Daoy (cell line): ENCODE measurements around the gene RHEBL1. TPM values are rescaled to one million over a fixed set of nuclear protein-coding genes. Genes with fewer than 3 reads are reported as not detected.

Experiments used
- DNase-seq: peaks from one replicate; pipeline ENCODE4 v3.0.0-alpha.2; 2015; ENCODE audit warnings: low read depth
- total RNA-seq: library from RNA; depleted of rRNA; stranded (reverse); fragments of >200 nt; shearing (Covaris generic); gene quantifications from 2 replicates; pipeline ENCODE4 v1.2.3, GENCODE V29; 2014; rRNA removed

Gene RHEBL1
- 6.3 and 11.0 TPM in 2 replicates for total RNA-seq

GRCh38 chr12:49069507-49070346 is at the start of gene RHEBL1:
Gene RHEBL1 (minus strand): TSS chr12:49069979. CDS start chr12:49069785, 194 bp downstream.
- peak; percentile 99 for DNase-seq

GRCh38 chr12:49111206-49111605 is 41.4 kb upstream of the RHEBL1 start:
- no peak for DNase-seq

GRCh38 chr12:49110464-49111155 is 40.8 kb upstream of the RHEBL1 start, which contains the start of gene LMBR1L:
Gene LMBR1L (minus strand): TSS chr12:49110847. CDS start chr12:49110555, 292 bp downstream.
- peak; percentile 97 for DNase-seq

GRCh38 chr12:49109641-49110463 is 40.1 kb upstream of the RHEBL1 start:
- no peak for DNase-seq

GRCh38 chr12:49108958-49109404 is 39.2 kb upstream of the RHEBL1 start:
- no peak for DNase-seq

- DNase-seq: peak; percentile 86
These were observed 35.8 kb upstream of the RHEBL1 start for GRCh38 chr12:49105504-49106084.

- DNase-seq: no peak
These were observed 35.0 kb upstream of the RHEBL1 start for GRCh38 chr12:49104822-49105221.

- DNase-seq: no peak
These were observed 30.6 kb upstream of the RHEBL1 start for GRCh38 chr12:49100380-49100779.

- DNase-seq: no peak
These were observed 28.9 kb upstream of the RHEBL1 start for GRCh38 chr12:49098703-49099102.

GRCh38 chr12:49098035-49098451 is 28.3 kb upstream of the RHEBL1 start:
- peak; percentile 54 for DNase-seq

GRCh38 chr12:49097381-49097780 is 27.6 kb upstream of the RHEBL1 start:
- no peak for DNase-seq

GRCh38 chr12:49094975-49095365 is 25.2 kb upstream of the RHEBL1 start:
- DNase-seq: no peak

- no peak for DNase-seq
These were observed 24.6 kb upstream of the RHEBL1 start, which contains the start of gene DHH for GRCh38 chr12:49094160-49094974. Gene DHH (minus strand): TSS chr12:49094801. CDS start chr12:49094512, 289 bp downstream.

- DNase-seq: no peak
These were observed 24.0 kb upstream of the RHEBL1 start for GRCh38 chr12:49093792-49094159.

GRCh38 chr12:49092816-49093406 is 23.1 kb upstream of the RHEBL1 start:
- DNase-seq: no peak

- DNase-seq: peak; percentile 69
These were observed 22.5 kb upstream of the RHEBL1 start for GRCh38 chr12:49092086-49092815.

- no peak for DNase-seq
These were observed 22.0 kb upstream of the RHEBL1 start for GRCh38 chr12:49091836-49092085.

GRCh38 chr12:49091056-49091835 is 21.5 kb upstream of the RHEBL1 start:
- no peak for DNase-seq
